ENCODE data around the gene NAIF1.

DNA sequence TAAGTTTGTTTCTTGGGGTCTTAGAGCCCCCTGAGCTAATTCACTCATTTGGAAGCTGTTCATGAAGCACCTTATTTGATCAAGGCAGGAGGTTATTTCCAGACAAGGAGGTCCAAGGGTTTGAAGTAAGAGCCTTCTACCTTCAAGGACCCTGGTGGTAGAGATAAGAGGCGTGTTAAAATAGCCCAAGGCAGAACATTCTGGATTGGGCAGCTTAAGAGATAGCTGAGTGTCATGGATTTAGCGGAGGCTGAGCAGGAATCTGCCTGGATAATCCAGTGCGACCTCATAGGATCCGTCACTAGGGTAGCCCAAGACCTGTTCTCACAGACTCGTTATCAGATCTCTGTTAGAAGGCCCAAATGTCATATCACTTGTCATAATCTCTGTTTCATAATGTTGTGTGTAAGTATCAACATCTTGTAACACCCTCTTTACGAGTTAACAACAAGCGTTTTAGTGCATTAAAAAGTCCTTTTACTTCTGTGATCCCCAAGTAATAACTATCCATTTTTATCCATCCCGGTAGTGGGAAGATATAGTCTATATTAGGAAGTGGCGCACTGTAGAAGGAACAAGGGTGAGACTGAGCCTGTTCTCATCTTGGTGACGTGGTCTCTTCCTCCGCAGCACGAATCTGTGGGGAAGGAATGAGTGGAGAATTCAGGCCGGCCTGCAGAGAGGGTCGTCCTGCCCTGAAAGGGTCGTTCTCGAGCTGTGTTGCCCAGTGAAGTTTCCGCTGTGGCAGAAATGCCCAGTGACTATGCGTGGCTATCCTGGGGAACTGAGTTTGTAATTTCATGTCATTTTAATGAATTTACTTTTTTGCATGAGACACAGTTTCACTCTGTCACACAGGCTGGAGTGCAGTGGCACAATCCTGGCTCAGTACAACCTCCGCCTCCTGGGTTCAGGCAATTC lies 29.8 kb upstream of the NAIF1 start:
- TF ChIP-seq, protein P1, sequence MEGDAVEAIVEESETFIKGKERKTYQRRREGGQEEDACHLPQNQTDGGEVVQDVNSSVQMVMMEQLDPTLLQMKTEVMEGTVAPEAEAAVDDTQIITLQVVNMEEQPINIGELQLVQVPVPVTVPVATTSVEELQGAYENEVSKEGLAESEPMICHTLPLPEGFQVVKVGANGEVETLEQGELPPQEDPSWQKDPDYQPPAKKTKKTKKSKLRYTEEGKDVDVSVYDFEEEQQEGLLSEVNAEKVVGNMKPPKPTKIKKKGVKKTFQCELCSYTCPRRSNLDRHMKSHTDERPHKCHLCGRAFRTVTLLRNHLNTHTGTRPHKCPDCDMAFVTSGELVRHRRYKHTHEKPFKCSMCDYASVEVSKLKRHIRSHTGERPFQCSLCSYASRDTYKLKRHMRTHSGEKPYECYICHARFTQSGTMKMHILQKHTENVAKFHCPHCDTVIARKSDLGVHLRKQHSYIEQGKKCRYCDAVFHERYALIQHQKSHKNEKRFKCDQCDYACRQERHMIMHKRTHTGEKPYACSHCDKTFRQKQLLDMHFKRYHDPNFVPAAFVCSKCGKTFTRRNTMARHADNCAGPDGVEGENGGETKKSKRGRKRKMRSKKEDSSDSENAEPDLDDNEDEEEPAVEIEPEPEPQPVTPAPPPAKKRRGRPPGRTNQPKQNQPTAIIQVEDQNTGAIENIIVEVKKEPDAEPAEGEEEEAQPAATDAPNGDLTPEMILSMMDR (IDR thresholded peaks at IDR 0.05) = no peak
- no peak for TF ChIP-seq SIN3A (IDR thresholded peaks at IDR 0.05; ENCODE audit: borderline replicate concordance, insufficient read depth, low read depth, low read length)
- no peak for TF ChIP-seq POLR2AphosphoS5 (IDR thresholded peaks at IDR 0.05; ENCODE audit: low read depth, low read length)
- TF ChIP-seq, protein P2, sequence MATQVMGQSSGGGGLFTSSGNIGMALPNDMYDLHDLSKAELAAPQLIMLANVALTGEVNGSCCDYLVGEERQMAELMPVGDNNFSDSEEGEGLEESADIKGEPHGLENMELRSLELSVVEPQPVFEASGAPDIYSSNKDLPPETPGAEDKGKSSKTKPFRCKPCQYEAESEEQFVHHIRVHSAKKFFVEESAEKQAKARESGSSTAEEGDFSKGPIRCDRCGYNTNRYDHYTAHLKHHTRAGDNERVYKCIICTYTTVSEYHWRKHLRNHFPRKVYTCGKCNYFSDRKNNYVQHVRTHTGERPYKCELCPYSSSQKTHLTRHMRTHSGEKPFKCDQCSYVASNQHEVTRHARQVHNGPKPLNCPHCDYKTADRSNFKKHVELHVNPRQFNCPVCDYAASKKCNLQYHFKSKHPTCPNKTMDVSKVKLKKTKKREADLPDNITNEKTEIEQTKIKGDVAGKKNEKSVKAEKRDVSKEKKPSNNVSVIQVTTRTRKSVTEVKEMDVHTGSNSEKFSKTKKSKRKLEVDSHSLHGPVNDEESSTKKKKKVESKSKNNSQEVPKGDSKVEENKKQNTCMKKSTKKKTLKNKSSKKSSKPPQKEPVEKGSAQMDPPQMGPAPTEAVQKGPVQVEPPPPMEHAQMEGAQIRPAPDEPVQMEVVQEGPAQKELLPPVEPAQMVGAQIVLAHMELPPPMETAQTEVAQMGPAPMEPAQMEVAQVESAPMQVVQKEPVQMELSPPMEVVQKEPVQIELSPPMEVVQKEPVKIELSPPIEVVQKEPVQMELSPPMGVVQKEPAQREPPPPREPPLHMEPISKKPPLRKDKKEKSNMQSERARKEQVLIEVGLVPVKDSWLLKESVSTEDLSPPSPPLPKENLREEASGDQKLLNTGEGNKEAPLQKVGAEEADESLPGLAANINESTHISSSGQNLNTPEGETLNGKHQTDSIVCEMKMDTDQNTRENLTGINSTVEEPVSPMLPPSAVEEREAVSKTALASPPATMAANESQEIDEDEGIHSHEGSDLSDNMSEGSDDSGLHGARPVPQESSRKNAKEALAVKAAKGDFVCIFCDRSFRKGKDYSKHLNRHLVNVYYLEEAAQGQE (IDR thresholded peaks at IDR 0.05; ENCODE audit: insufficient read depth in 1 of 2, low read depth in 2 of 2, low read length in 1 of 2) = no peak
